Cardiac muscle cell (in vitro differentiated cells and primary cell): ENCODE data around the gene LRRC4C. TPM values are rescaled to one million over a fixed set of nuclear protein-coding genes. Genes with fewer than 3 reads are reported as not detected.

Experiments used
- DNase-seq, 2 donors: peaks; one replicate each; pipeline versions ENCODE4 v3.0.0 to v3.0.0-alpha.2; 2010 to 2017; ENCODE audit warnings: low read depth in 1 of 2, low spot score in 1 of 2
- H3K27ac ChIP-seq: fragments of 200-600 bp; sonication (generic); 2 replicates; pipeline ENCODE4 v1.5.1; 2016
- H3K27me3 ChIP-seq: fragments of 200-600 bp; sonication (generic); 2 replicates; pipeline ENCODE4 v1.6.0; 2016; ENCODE audit warnings: control low read depth
- H3K36me3 ChIP-seq: fragments of 200-600 bp; sonication (generic); 2 replicates; pipeline ENCODE4 v1.5.1; 2016; ENCODE audit warnings: control low read depth
- H3K4me1 ChIP-seq: fragments of 200-600 bp; sonication (generic); 2 replicates; pipeline ENCODE4 v1.8.1; 2017; ENCODE audit warnings: low read depth, mild to moderate bottlenecking, mixed run types
- H3K4me3 ChIP-seq: fragments of 200-600 bp; sonication (generic); 2 replicates; pipeline ENCODE4 v1.5.1; 2016; ENCODE audit warnings: mild to moderate bottlenecking
- H3K9me3 ChIP-seq: fragments of 200-600 bp; sonication (generic); 2 replicates; pipeline ENCODE4 v1.5.1; 2017; ENCODE audit warnings: low read depth, mild to moderate bottlenecking, control low read depth
- polyA plus RNA-seq: library from polyadenylated mRNA; unstranded; fragments of >200 nt; fragmentation: Nextera tagmentation; extraction: Ambion mirVana; gene quantifications from 2 replicates; pipeline ENCODE4 v1.2.1, GENCODE V29; 2016
- total RNA-seq: library from RNA; depleted of rRNA; stranded (reverse); fragments of >200 nt; gene quantifications from 2 replicates; pipeline ENCODE4 v1.2.3, GENCODE V29; 2016
- TF ChIP-seq, protein P1 (sequence below): IDR thresholded peaks from 2 replicates; pipeline ENCODE4 v1.5.1; 2012; ENCODE audit warnings: low read depth, mild to moderate bottlenecking, low read length

The LRRC4C gene
- total and polyA plus RNA-seq, 2 experiments from 2014 or later = 0.66 to 0.77 TPM

GRCh38 chr11:41458641-41459040 is 811 bp downstream of the LRRC4C start:
- Histone ChIP-seq H3K4me1 (no peaks in the 10 kb centered on the region), H3K4me3 (no peak overlapping the region), H3K36me3 (no peaks in the 10 kb centered on the region), H3K27ac (no peak overlapping the region), H3K27me3 (no peaks in the 10 kb centered on the region), H3K9me3 (no peaks in the 10 kb centered on the region)
- TF ChIP-seq, protein P1, sequence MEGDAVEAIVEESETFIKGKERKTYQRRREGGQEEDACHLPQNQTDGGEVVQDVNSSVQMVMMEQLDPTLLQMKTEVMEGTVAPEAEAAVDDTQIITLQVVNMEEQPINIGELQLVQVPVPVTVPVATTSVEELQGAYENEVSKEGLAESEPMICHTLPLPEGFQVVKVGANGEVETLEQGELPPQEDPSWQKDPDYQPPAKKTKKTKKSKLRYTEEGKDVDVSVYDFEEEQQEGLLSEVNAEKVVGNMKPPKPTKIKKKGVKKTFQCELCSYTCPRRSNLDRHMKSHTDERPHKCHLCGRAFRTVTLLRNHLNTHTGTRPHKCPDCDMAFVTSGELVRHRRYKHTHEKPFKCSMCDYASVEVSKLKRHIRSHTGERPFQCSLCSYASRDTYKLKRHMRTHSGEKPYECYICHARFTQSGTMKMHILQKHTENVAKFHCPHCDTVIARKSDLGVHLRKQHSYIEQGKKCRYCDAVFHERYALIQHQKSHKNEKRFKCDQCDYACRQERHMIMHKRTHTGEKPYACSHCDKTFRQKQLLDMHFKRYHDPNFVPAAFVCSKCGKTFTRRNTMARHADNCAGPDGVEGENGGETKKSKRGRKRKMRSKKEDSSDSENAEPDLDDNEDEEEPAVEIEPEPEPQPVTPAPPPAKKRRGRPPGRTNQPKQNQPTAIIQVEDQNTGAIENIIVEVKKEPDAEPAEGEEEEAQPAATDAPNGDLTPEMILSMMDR = no peak
- DNase-seq = no peak

GRCh38 chr11:41458154-41458553 is 1.3 kb downstream of the LRRC4C start:
- TF ChIP-seq, protein P1 = no peak
- Histone ChIP-seq H3K36me3 (no peaks in the 10 kb centered on the region), H3K4me3 (no peak overlapping the region), H3K9me3 (no peaks in the 10 kb centered on the region), H3K27me3 (no peaks in the 10 kb centered on the region), H3K27ac (no peak overlapping the region), H3K4me1 (no peaks in the 10 kb centered on the region)
- DNase-seq = no peak

DNA sequence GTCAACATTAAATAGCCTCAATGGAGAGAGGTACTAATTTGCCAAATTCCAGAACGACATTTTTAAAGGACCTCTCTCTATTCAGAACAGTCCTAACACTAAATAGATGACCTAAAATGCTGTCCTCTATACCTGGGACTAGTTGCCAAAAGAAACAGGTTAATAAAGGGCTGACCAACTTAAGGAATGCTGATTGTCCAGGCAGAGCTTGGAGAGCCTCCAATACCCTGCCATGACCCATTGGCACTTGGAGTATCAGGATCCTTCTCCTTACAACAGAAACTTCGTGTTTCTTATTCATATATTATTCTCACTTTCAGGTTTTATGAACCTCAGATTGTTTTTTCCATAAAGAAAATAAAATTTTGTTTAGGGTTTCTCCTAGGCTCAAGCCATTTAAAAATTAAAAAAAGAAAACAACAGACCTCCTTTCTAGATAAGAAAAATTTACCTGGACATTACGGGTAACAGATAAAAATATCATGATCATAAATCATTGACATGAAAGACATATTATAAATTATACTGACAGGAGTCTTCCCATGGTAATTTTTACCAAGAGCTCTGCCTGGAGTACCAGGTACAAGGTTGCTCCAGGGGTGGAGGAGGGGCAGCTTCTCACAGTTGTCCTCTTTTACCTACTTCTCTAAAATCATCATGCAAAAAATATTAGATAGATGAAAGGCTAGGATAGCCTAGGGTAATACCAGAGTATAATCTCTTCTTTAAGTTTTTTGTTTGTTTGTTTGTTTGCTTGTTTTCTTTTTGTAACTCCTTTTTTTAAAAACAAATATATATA is 2.0 kb downstream of the LRRC4C start:
- Histone ChIP-seq H3K36me3 (no peaks in the 10 kb centered on the region), H3K4me1 (no peaks in the 10 kb centered on the region), H3K9me3 (no peaks in the 10 kb centered on the region), H3K27me3 (no peaks in the 10 kb centered on the region), H3K27ac (no peak overlapping the region), H3K4me3 (no peak overlapping the region)
- no peak for DNase-seq
- TF ChIP-seq, protein P1 = no peak

DNA sequence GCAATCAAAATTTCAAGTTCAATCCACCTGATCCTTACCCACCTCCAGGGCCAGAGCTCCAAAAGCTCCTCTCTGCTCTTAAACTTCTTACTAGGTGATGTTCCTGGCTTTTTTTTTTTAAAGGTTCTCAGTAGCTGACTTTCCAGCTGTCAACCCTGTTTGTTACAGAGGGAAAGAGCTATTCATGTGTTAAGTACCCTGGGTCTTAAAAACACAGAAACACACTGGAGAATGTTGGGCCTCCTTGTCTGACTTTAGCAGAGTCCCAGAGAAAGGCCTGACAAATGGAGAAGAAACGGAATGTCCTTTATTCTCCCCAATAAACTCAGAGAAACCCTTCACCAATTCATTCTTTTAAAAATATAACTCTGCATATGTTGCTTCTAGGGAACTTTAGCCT is 3.2 kb downstream of the LRRC4C start:
- H3K9me3 ChIP-seq = no peaks in the 10 kb centered on the region
- H3K27me3 ChIP-seq = no peaks in the 10 kb centered on the region
- no peaks in the 10 kb centered on the region for H3K36me3 ChIP-seq
- no peak overlapping the region for H3K27ac ChIP-seq
- DNase-seq = no peak
- H3K4me1 ChIP-seq = no peaks in the 10 kb centered on the region
- H3K4me3 ChIP-seq = no peak overlapping the region
- TF ChIP-seq, protein P1 = no peak

DNA sequence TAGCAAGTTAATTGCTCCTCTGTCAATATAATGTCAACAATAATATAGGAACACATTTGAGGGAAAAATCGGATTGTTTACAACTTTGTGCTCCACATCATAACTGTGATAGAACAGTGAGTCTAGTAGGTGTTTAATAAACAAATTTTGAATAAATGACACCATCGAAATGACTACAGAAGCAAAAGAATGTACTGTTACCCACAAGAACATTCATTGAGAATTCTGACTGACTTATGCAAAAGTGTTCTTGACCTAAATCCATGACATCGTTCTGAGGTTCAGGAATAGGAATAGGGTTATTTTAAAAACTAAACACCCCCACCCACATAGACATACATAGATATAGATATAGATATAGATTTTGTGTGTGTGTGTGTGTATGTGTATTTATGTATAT is 8.4 kb downstream of the LRRC4C start:
- Histone ChIP-seq H3K9me3 (no peaks in the 10 kb centered on the region), H3K4me1 (no peaks in the 10 kb centered on the region), H3K27me3 (no peaks in the 10 kb centered on the region), H3K27ac (no peak overlapping the region), H3K36me3 (no peaks in the 10 kb centered on the region), H3K4me3 (no peak overlapping the region)
- DNase-seq = no peak
- TF ChIP-seq, protein P1 = no peak
